ENCODE measurements around the gene EPS8L3. TPM values are rescaled to one million over a fixed set of nuclear protein-coding genes. Genes with fewer than 3 reads are reported as not detected.

Gene EPS8L3
- total and polyA plus RNA-seq, 2 of the 8 experiments (the other 6 are each of a cell fraction or from before 2014, with no cell fraction given) = not detected

- no peak overlapping the region for H3K9ac ChIP-seq (replicated peaks in 1 of 4; ENCODE audit: extremely low read depth in 1 of 4, low read depth in 3 of 4, low read length in 3 of 4)
- H2BK120ac ChIP-seq (replicated peaks; ENCODE audit: low read depth, low read length) = no peak overlapping the region
- H3K36me3 ChIP-seq (ENCODE audit: control insufficient read depth in 2 of 4, insufficient read depth in 4 of 4, low read length in 3 of 4) = no peaks in the 10 kb centered on the region
- no peak overlapping the region for H4K8ac ChIP-seq (ENCODE audit: extremely low read depth, insufficient read depth, low read length)
- DNase-seq (ENCODE audit: low read depth in 1 of 2, low spot score in 2 of 2) (no peak), FAIRE-seq (no peak)
- H2BK20ac ChIP-seq (ENCODE audit: low read length) = no peak overlapping the region
- H3K23me2 ChIP-seq (ENCODE audit: low read depth, low read length) = 0 out of 2 replicates have a peak, but pooled peaks cover 2% of the 10 kb centered on the region
- H3K14ac ChIP-seq (ENCODE audit: insufficient read length) = no peak overlapping the region
- WGBS, 2 experiments (ENCODE audit: extremely low coverage in 1 of 2, insufficient coverage in 1 of 2, insufficient read length in 1 of 2, insufficient replicate concordance in 2 of 2, low coverage in 1 of 2, low lambda C conversion rate in 2 of 2, missing lambda C conversion rate in 1 of 2) = 89% methylated on average over 12 of the region's 12 CpGs; no CpG with 5 or more reads in 1 of the 2 experiments
- ChIA-PET CTCF (ENCODE audit: partially characterized antibody) (interaction anchor here (0.6 to 3.4 kb wide), 7 partner anchors 22 to 230 kb away, joined by 3 to 14 read pairs (median 3); partner anchors contain the start of gene GNAI3), POLR2A (ENCODE audit: partially characterized antibody) (no interaction called here)
- no peak overlapping the region for H2AFZ ChIP-seq (ENCODE audit: low read length)
- H3K9me3 ChIP-seq (ENCODE audit: insufficient read depth in 2 of 2, low read depth in 1 of 2, low read length in 1 of 2) = peaks cover 4 to 18% of the 10 kb centered on the region in 2 experiments; a peak in 3 of 4 replicates
- no peak overlapping the region for H3K27ac ChIP-seq (ENCODE audit: low read depth, low read length)
- no peak overlapping the region for H3K23ac ChIP-seq (ENCODE audit: insufficient read length)
- no peak overlapping the region for H3K56ac ChIP-seq (replicated peaks; ENCODE audit: insufficient read length, low read depth, low read length)
- H3K4me2 ChIP-seq (ENCODE audit: insufficient read depth in 1 of 2, low read depth in 2 of 2, low read length in 2 of 2) = no peak overlapping the region
- H2AK5ac ChIP-seq (ENCODE audit: low read depth, low read length) = no peak overlapping the region
- no peaks in the 10 kb centered on the region for H3K27me3 ChIP-seq (replicated peaks in 1 of 4; ENCODE audit: control insufficient read depth in 3 of 4, extremely low read depth in 1 of 4, insufficient read depth in 3 of 4, low read length in 3 of 4)
- H3K4ac ChIP-seq (replicated peaks; ENCODE audit: insufficient read length, low read depth, low read length) = no peak overlapping the region
- H3K79me2 ChIP-seq (ENCODE audit: control insufficient read depth in 1 of 2, insufficient read depth in 2 of 2, low read length in 2 of 2) = no peaks in the 10 kb centered on the region
- H3K18ac ChIP-seq (ENCODE audit: extremely low read depth, low read length) = no peak overlapping the region
- H4K91ac ChIP-seq (replicated peaks; ENCODE audit: insufficient read length, low read length) = no peak overlapping the region
- no peak overlapping the region for H2BK15ac ChIP-seq (ENCODE audit: low read length)
- no peaks in the 10 kb centered on the region for H3K4me1 ChIP-seq (replicated peaks in 1 of 4; ENCODE audit: control insufficient read depth in 3 of 4, insufficient read depth in 4 of 4, low read length in 3 of 4)
- no peaks in the 10 kb centered on the region for H4K20me1 ChIP-seq (replicated peaks in 1 of 2; ENCODE audit: control insufficient read depth in 1 of 2, insufficient read depth in 2 of 2, low read length in 2 of 2)
- no peak overlapping the region for H2BK5ac ChIP-seq (ENCODE audit: low read depth, low read length)
- H2BK12ac ChIP-seq (ENCODE audit: low read depth, low read length) = no peak overlapping the region
- H3K4me3 ChIP-seq (ENCODE audit: extremely low read depth in 1 of 4, insufficient read depth in 2 of 4, low read depth in 3 of 4, low read length in 4 of 4) = no peak overlapping the region
- H4K5ac ChIP-seq (ENCODE audit: insufficient read length, low read depth, low read length) = no peak overlapping the region
- H3K79me1 ChIP-seq (ENCODE audit: low read depth, low read length) = no peaks in the 10 kb centered on the region
- no peak for TF ChIP-seq EGR1 (IDR thresholded peaks at IDR 0.05; ENCODE audit: borderline replicate concordance, low read depth, low read length)
- no peak for TF ChIP-seq BCL11A (IDR thresholded peaks at IDR 0.05; ENCODE audit: low read depth in 2 of 2, low read length in 2 of 2)
- TF ChIP-seq TEAD4 (IDR thresholded peaks at IDR 0.05; ENCODE audit: low read depth, low read length) = no peak
- no peak for TF ChIP-seq ATF3 (IDR thresholded peaks at IDR 0.05; ENCODE audit: insufficient read depth, low read depth, low read length)
- TF ChIP-seq RFX5 (IDR thresholded peaks at IDR 0.05; ENCODE audit: borderline replicate concordance, low read depth, low read length) = no peak
- no peak for TF ChIP-seq CBX5 (IDR thresholded peaks at IDR 0.05; ENCODE audit: low read depth, low read length)
- TF ChIP-seq ASH2L (IDR thresholded peaks at IDR 0.05; ENCODE audit: low read length) = no peak
- TF ChIP-seq EZH2 (IDR thresholded peaks at IDR 0.05; ENCODE audit: low read depth, low read length, severe bottlenecking) = no peak
- no peak for TF ChIP-seq TBP (IDR thresholded peaks at IDR 0.05; ENCODE audit: low read depth, low read length)
- no peak for TF ChIP-seq SIRT6 (IDR thresholded peaks at IDR 0.05; ENCODE audit: low read length)
- TF ChIP-seq SP4 (IDR thresholded peaks at IDR 0.05; ENCODE audit: low read length) = no peak
- TF ChIP-seq ZNF274 (IDR thresholded peaks at IDR 0.05; ENCODE audit: borderline replicate concordance, extremely low read depth, low read length) = no peak
- no peak for TF ChIP-seq RNF2 (IDR thresholded peaks at IDR 0.05; ENCODE audit: borderline replicate concordance, low read depth, low read length, missing control alignments, poor library complexity, severe bottlenecking)
These were observed 12.0 kb downstream of the EPS8L3 start for GRCh38 chr1:109751531-109752260.

Measured in H1 (cell line).